SK-N-SH (cell line): ENCODE measurements around the gene GASK1A. TPM values are rescaled to one million over a fixed set of nuclear protein-coding genes. Genes with fewer than 3 reads are reported as not detected.
"Not testable (repeated sequence)": the region's sequence is repeated elsewhere in the genome, so short reads cannot be mapped to it uniquely, and the experiment has no call there.

Experiments
- CTCF ChIA-PET: fragments of 300-600, 350-600 bp; formaldehyde crosslinking; extraction: SDS; loops from one replicate; lab custom pipeline; 2021; lab: Yijun Ruan, JAX
- POLR2A ChIA-PET: fragments of 350-600 bp; sonication (Branson Sonifier 250); formaldehyde crosslinking; extraction: SDS; loops from one replicate; lab custom pipeline; 2020; ENCODE audit warnings: antibody characterized with exemption, inconsistent platforms; lab: Yijun Ruan, JAX
- DNase-seq: peaks from one replicate; pipeline ENCODE4 v3.0.0; 2012
- H2AFZ ChIP-seq: fragments of 200-600 bp; sonication (generic); 2 replicates; pipeline ENCODE4 v1.8.1; 2016; ENCODE audit warnings: antibody characterized with exemption, mild to moderate bottlenecking, low read depth
- H3F3A ChIP-seq: fragments of 200-600 bp; sonication (generic); replicated peaks from 2 replicates; pipeline ENCODE3; 2016; ENCODE audit warnings: antibody characterized with exemption, mild to moderate bottlenecking; ENCODE audit not compliant: insufficient read depth
- H3K27ac ChIP-seq, 2 experiments: fragments of 200-500 bp in 1 of 2; fragments of 200-600 bp in 1 of 2; sonication (Bioruptor generic) in 1 of 2; sonication (generic), shearing (Covaris generic) in 1 of 2; 2 replicates each; pipeline versions ENCODE4 v1.5.1 to v1.6.1; 2014 to 2016; ENCODE audit warnings: low read depth in 2 of 2, inconsistent platforms in 1 of 2, low read length in 1 of 2, mild to moderate bottlenecking in 1 of 2, mixed read lengths in 1 of 2
- H3K27me3 ChIP-seq: fragments of 200-600 bp; sonication (generic), shearing (Covaris generic); 2 replicates; pipeline ENCODE4 v1.6.1; 2016; ENCODE audit warnings: mixed run types; ENCODE audit not compliant: insufficient read depth
- H3K36me3 ChIP-seq, 2 experiments: fragments of 200-500 bp in 1 of 2; fragments of 200-600 bp in 1 of 2; sonication (Bioruptor generic) in 1 of 2; sonication (generic) in 1 of 2; replicated peaks in 1 of 2; 2 replicates each; pipeline versions ENCODE3 to v1.5.1; 2014 to 2016; ENCODE audit warnings: low read length in 1 of 2, mild to moderate bottlenecking in 1 of 2; ENCODE audit not compliant: insufficient read depth in 2 of 2, control insufficient read depth in 1 of 2
- H3K4me1 ChIP-seq, 2 experiments: fragments of 200-500 bp in 1 of 2; fragments of 200-600 bp in 1 of 2; sonication (Bioruptor generic) in 1 of 2; sonication (generic), shearing (Covaris generic) in 1 of 2; 2 replicates each; pipeline versions ENCODE4 v1.5.1 to v1.6.1; 2014 to 2016; ENCODE audit warnings: low read depth in 1 of 2, low read length in 1 of 2, mixed run types in 1 of 2; ENCODE audit not compliant: insufficient read depth in 2 of 2, control insufficient read depth in 1 of 2
- H3K4me2 ChIP-seq: fragments of 200-600 bp; sonication (generic), shearing (Covaris generic); 2 replicates; pipeline ENCODE4 v1.6.1; 2017; ENCODE audit warnings: mixed run types
- H3K4me3 ChIP-seq, 2 experiments: fragments of 200-500 bp in 1 of 2; fragments of 200-600 bp in 1 of 2; sonication (Bioruptor generic) in 1 of 2; sonication (generic), shearing (Covaris generic) in 1 of 2; 2 replicates each; pipeline versions ENCODE4 v1.5.1 to v1.8.1; 2014 to 2016; ENCODE audit warnings: low read depth in 2 of 2, inconsistent platforms in 1 of 2, low read length in 1 of 2, mild to moderate bottlenecking in 1 of 2, mixed read lengths in 1 of 2, moderate library complexity in 1 of 2
- H3K79me2 ChIP-seq: fragments of 200-600 bp; sonication (generic); 2 replicates; pipeline ENCODE4 v1.8.1; 2017; ENCODE audit warnings: mild to moderate bottlenecking; ENCODE audit not compliant: insufficient read depth
- H3K9ac ChIP-seq: fragments of 200-600 bp; sonication (generic); 2 replicates; pipeline ENCODE4 v1.6.1; 2017; ENCODE audit warnings: mixed run types
- H3K9me2 ChIP-seq: fragments of 200-600 bp; sonication (generic); 2 replicates; pipeline ENCODE4 v1.6.1; 2017; ENCODE audit warnings: mixed run types
- H3K9me3 ChIP-seq: fragments of 200-600 bp; sonication (generic); 2 replicates; pipeline ENCODE4 v1.6.1; 2017; ENCODE audit warnings: mixed run types, mild to moderate bottlenecking, moderate library complexity
- H4K20me1 ChIP-seq: fragments of 200-600 bp; sonication (generic); 2 replicates; pipeline ENCODE4 v1.6.1; 2017; ENCODE audit warnings: mild to moderate bottlenecking, mixed run types; ENCODE audit not compliant: insufficient read depth
- CTCF ChIP-seq: fragments of 200-600 bp; sonication (generic); IDR thresholded peaks from 2 replicates; pipeline ENCODE4 v1.6.1; 2017; ENCODE audit warnings: antibody characterized with exemption, mild to moderate bottlenecking, moderate library complexity
- MXI1 ChIP-seq: IDR thresholded peaks from 2 replicates; pipeline ENCODE4 v1.6.1; 2012; ENCODE audit warnings: mild to moderate bottlenecking, low read depth, low read length, improper control_type of control experiment
- POLR2AphosphoS5 ChIP-seq: IDR thresholded peaks from 2 replicates; pipeline ENCODE4 v1.6.1; 2012; ENCODE audit warnings: low read depth, low read length
- RAD21 ChIP-seq: IDR thresholded peaks from 2 replicates; pipeline ENCODE4 v1.6.1; 2012; ENCODE audit warnings: mild to moderate bottlenecking, low read length
- RCOR1 ChIP-seq: fragments of 150-350 bp; IDR thresholded peaks from 2 replicates; pipeline ENCODE4 v1.6.1; 2017; ENCODE audit warnings: antibody characterized with exemption, low read length
- WGBS: methylation state at CpG from one replicate; pipeline ENCODE4 v1.1.6; 2017; ENCODE audit warnings: low lambda C conversion rate; 5-methylcytosine and 5-hydroxymethylcytosine counted together
- polyA plus RNA-seq, 3 experiments: library from polyadenylated mRNA; depleted of rRNA; stranded (reverse); fragments of >200 nt; gene quantifications; 2 replicates each; pipeline ENCODE4 v1.2.3, GENCODE V29; 2012
- TF ChIP-seq, protein P1 (sequence below): fragments of 150-350 bp; IDR thresholded peaks from 2 replicates; pipeline ENCODE4 v1.6.1; 2017; ENCODE audit warnings: antibody characterized with exemption, low read length, low read depth, borderline replicate concordance
- TF ChIP-seq, protein P2 (sequence below): IDR thresholded peaks from 2 replicates; pipeline ENCODE4 v1.4.0; 2012; ENCODE audit warnings: low read depth
- TF ChIP-seq, protein P3 (sequence below): IDR thresholded peaks from 2 replicates; pipeline ENCODE4 v1.4.0; 2012; ENCODE audit warnings: low read depth, borderline replicate concordance

GASK1A gene
- polyA plus RNA-seq, 1 of the 3 experiments (the other 2 are of a cell fraction) = not detected

DNA sequence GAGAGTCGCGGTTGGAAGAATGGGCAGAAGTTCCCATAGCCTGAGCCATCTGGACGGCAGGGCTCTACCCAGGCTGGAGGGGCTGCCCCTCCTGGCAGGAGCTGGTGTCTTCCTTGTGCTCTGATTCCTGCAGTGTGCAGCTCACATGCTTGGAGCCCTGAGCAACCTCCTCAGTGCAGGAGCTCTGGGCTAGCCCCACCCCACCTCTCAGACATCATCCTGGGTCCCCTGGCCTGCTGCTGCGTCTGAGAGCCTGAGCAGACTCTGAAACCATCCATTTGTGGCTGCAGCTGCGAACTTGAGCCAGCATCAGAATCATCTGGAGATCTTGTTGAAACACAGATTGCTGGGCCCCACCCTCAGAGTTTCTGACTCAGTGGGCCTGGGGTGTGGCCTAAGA is 84.0 kb downstream of the GASK1A start:
- no peak for TF ChIP-seq POLR2AphosphoS5
- TF ChIP-seq, protein P1, sequence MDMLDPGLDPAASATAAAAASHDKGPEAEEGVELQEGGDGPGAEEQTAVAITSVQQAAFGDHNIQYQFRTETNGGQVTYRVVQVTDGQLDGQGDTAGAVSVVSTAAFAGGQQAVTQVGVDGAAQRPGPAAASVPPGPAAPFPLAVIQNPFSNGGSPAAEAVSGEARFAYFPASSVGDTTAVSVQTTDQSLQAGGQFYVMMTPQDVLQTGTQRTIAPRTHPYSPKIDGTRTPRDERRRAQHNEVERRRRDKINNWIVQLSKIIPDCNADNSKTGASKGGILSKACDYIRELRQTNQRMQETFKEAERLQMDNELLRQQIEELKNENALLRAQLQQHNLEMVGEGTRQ = no peak
- TF ChIP-seq MXI1 = no peak
- TF ChIP-seq, protein P2, sequence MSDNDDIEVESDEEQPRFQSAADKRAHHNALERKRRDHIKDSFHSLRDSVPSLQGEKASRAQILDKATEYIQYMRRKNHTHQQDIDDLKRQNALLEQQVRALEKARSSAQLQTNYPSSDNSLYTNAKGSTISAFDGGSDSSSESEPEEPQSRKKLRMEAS = no peak
- no peak for TF ChIP-seq RCOR1
- TF ChIP-seq, protein P3, sequence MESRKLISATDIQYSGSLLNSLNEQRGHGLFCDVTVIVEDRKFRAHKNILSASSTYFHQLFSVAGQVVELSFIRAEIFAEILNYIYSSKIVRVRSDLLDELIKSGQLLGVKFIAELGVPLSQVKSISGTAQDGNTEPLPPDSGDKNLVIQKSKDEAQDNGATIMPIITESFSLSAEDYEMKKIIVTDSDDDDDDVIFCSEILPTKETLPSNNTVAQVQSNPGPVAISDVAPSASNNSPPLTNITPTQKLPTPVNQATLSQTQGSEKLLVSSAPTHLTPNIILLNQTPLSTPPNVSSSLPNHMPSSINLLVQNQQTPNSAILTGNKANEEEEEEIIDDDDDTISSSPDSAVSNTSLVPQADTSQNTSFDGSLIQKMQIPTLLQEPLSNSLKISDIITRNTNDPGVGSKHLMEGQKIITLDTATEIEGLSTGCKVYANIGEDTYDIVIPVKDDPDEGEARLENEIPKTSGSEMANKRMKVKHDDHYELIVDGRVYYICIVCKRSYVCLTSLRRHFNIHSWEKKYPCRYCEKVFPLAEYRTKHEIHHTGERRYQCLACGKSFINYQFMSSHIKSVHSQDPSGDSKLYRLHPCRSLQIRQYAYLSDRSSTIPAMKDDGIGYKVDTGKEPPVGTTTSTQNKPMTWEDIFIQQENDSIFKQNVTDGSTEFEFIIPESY = no peak
- H3K9ac ChIP-seq = no peak overlapping the region
- 71% methylated on average over 4 of the region's 5 CpGs for WGBS
- ChIA-PET POLR2A (no interaction called here), CTCF (interaction anchor here (0.9 to 1.0 kb wide), 2 partner anchors 22 to 34 kb away, joined by 3 read pairs; no protein-coding TSS in a partner anchor)
- H2AFZ ChIP-seq = no peak overlapping the region
- no peaks in the 10 kb centered on the region for H3K36me3 ChIP-seq
- peak; percentile 48 for DNase-seq
- no peaks in the 10 kb centered on the region for H3F3A ChIP-seq
- no peaks in the 10 kb centered on the region for H4K20me1 ChIP-seq
- no peak overlapping the region for H3K27ac ChIP-seq
- no peaks in the 10 kb centered on the region for H3K79me2 ChIP-seq
- H3K4me3 ChIP-seq = no peak overlapping the region
- H3K9me3 ChIP-seq = no peaks in the 10 kb centered on the region
- peaks cover 0 to 20% of the 10 kb centered on the region in 2 experiments; a peak in 2 of 4 replicates for H3K4me1 ChIP-seq
- H3K4me2 ChIP-seq = no peak overlapping the region
- H3K27me3 ChIP-seq = no peaks in the 10 kb centered on the region
- H3K9me2 ChIP-seq = no peaks in the 10 kb centered on the region

DNA sequence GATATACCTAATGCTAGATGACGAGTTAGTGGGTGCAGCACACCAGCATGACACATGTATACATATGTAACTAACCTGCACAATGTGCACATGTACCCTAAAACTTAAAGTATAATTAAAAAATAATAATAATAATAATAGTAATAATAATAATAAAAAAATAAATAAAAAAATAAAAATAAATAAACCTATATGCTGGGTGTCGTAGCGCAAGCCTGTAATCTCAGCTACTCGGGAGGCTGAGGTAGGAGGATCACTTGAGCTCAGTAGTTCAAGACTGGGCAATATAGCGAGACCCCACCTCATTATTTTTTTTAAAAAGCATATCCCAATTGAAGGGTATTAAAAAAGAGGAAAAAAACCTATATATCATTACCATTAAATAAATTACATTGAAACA is 91.6 kb downstream of the GASK1A start:
- WGBS = 63% methylated on average over 5 of the region's 5 CpGs
- H3K9me2 ChIP-seq, H3K27me3 ChIP-seq, H3K4me2 ChIP-seq, H3K9ac ChIP-seq, POLR2A ChIA-PET, H2AFZ ChIP-seq, H3F3A ChIP-seq, H3K36me3 ChIP-seq, H3K79me2 ChIP-seq, H3K4me1 ChIP-seq, H3K27ac ChIP-seq, H3K9me3 ChIP-seq, H4K20me1 ChIP-seq, DNase-seq, H3K4me3 ChIP-seq: not testable (repeated sequence)
- CTCF ChIA-PET = interaction anchor here (0.7 to 1.2 kb wide), 3 partner anchors 13 to 453 kb away, joined by 3 read pairs; no protein-coding TSS in a partner anchor

- ChIA-PET POLR2A (no interaction called here), CTCF (interaction anchor here (0.8 to 2.3 kb wide), 3 partner anchors 11 to 452 kb away, joined by 3 to 9 read pairs (median 3); no protein-coding TSS in a partner anchor)
- Histone ChIP-seq H3K27me3 (no peaks in the 10 kb centered on the region), H3K9ac (no peak overlapping the region), H3K27ac (no peak overlapping the region), H3F3A (no peaks in the 10 kb centered on the region), H3K9me2 (no peaks in the 10 kb centered on the region), H3K9me3 (no peaks in the 10 kb centered on the region), H3K4me3 (no peak overlapping the region), H2AFZ (no peak overlapping the region), H3K4me2 (no peak overlapping the region), H3K4me1 (peaks cover 0 to 12% of the 10 kb centered on the region in 2 experiments; a peak in 1 of 4 replicates), H3K36me3 (no peaks in the 10 kb centered on the region), H3K79me2 (no peaks in the 10 kb centered on the region), H4K20me1 (no peaks in the 10 kb centered on the region)
- peak; percentile 28 for DNase-seq
- WGBS = 60% methylated on average over 6 of the region's 7 CpGs
- TF ChIP-seq RAD21 (peak; percentile 21; the same call in 1 of the 2 replicates), CTCF (peak; percentile 47)
- TF ChIP-seq, protein P3 = no peak
These were observed 92.3 kb downstream of the GASK1A start for GRCh38 chr3:43071313-43071893.
